COLO668 (cell line): ENCODE measurements around the gene ZC3H18.
"Not testable (repeated sequence)": the region's sequence is repeated elsewhere in the genome, so short reads cannot be mapped to it uniquely, and the experiment has no call there.

Source experiments
- DNase-seq: peaks from one replicate; lab custom pipeline; 2025; ENCODE audit not compliant: unreplicated experiment; lab: John Stamatoyannopoulos, UW

ZC3H18 gene

GRCh38 chr16:88651989-88652761 lies 82.0 kb downstream of the ZC3H18 start:
- DNase-seq = no peak

GRCh38 chr16:88652762-88653063 lies 82.5 kb downstream of the ZC3H18 start:
- DNase-seq = no peak

GRCh38 chr16:88653101-88653500 lies 82.9 kb downstream of the ZC3H18 start:
- DNase-seq = no peak

GRCh38 chr16:88653596-88654362 lies 83.6 kb downstream of the ZC3H18 start:
- no peak for DNase-seq

GRCh38 chr16:88654363-88655052 lies 84.3 kb downstream of the ZC3H18 start:
- DNase-seq = no peak

- peak; percentile 50 for DNase-seq
These were observed 85.0 kb downstream of the ZC3H18 start for GRCh38 chr16:88655053-88655732.

GRCh38 chr16:88655733-88656281 lies 85.6 kb downstream of the ZC3H18 start:
- peak; percentile 31 for DNase-seq

GRCh38 chr16:88656291-88656980 lies 86.2 kb downstream of the ZC3H18 start:
- DNase-seq = no peak

- DNase-seq = no peak
These were observed 87.2 kb downstream of the ZC3H18 start for GRCh38 chr16:88657371-88657770.

GRCh38 chr16:88658714-88659113 lies 88.5 kb downstream of the ZC3H18 start:
- DNase-seq = no peak

- DNase-seq = no peak
These were observed 89.0 kb downstream of the ZC3H18 start for GRCh38 chr16:88659160-88659559.

GRCh38 chr16:88661468-88661867 lies 91.3 kb downstream of the ZC3H18 start:
- DNase-seq = no peak

GRCh38 chr16:88662222-88662842 lies 92.1 kb downstream of the ZC3H18 start:
- no peak for DNase-seq

GRCh38 chr16:88662843-88663606 lies 92.8 kb downstream of the ZC3H18 start, which contains the start of gene MVD:
MVD (minus strand) TSS chr16:88663091; CDS start chr16:88663080, 11 bp downstream.
- DNase-seq = peak; percentile 97

GRCh38 chr16:88665148-88665547 lies 94.9 kb downstream of the ZC3H18 start:
- DNase-seq = no peak

- DNase-seq = no peak
These were observed 95.4 kb downstream of the ZC3H18 start for GRCh38 chr16:88665570-88665969.

GRCh38 chr16:88667461-88667860 lies 97.3 kb downstream of the ZC3H18 start:
- no peak for DNase-seq

- DNase-seq = not testable (repeated sequence)
These were observed 99.3 kb downstream of the ZC3H18 start for GRCh38 chr16:88669493-88669892.

- DNase-seq = no peak
These were observed 99.8 kb downstream of the ZC3H18 start for GRCh38 chr16:88669980-88670379.
